ENCODE results near the gene GNAO1. TPM values are rescaled to one million over a fixed set of nuclear protein-coding genes. Genes with fewer than 3 reads are reported as not detected.

The GNAO1 gene
- total RNA-seq, 1 donor from 2014 or later, result 1.9 TPM

- Mint-ChIP-seq H3K9me3 (no peaks in the 10 kb centered on the region), H3K27me3 (ENCODE audit: insufficient read depth, low read depth) (peaks cover 5% of the 10 kb centered on the region), H3K27ac (peak overlapping the region; percentile 91), H3K4me1 (peaks cover 94% of the 10 kb centered on the region), H3K36me3 (no peaks in the 10 kb centered on the region), H3K4me3 (peak overlapping the region; percentile 46)
- peaks cover 35% of the 10 kb centered on the region for H3F3A ChIP-seq (ENCODE audit: low read depth)
- H2AFZ ChIP-seq (replicated peaks), result no peak overlapping the region
- no peaks in the 10 kb centered on the region for H3K9me3 ChIP-seq (ENCODE audit: low read depth)
- no peaks in the 10 kb centered on the region for H4K20me1 ChIP-seq (ENCODE audit: low read depth)
- H3K36me3 ChIP-seq, result no peaks in the 10 kb centered on the region
- TF ChIP-seq EZH2phosphoT487 (IDR thresholded peaks at IDR 0.05) (no peak), CTCF (IDR thresholded peaks at IDR 0.05) (no peak), EZH2 (IDR thresholded peaks at IDR 0.05) (no peak)
- H3K27me3 ChIP-seq, result no peaks in the 10 kb centered on the region
- no peak overlapping the region for H3K9ac ChIP-seq
- H3K27ac ChIP-seq, result no peak overlapping the region
- H3K4me1 ChIP-seq, result peaks cover 53% of the 10 kb centered on the region
- H3K4me2 ChIP-seq, result no peak overlapping the region
- no peaks in the 10 kb centered on the region for H3K79me2 ChIP-seq (ENCODE audit: low read depth)
- H3K4me3 ChIP-seq, result no peak overlapping the region
- no peak for DNase-seq (ENCODE audit: low spot score)
Observed at GRCh38 chr16:56298116-56298515, 106.8 kb downstream of the GNAO1 start.

- Histone ChIP-seq H3K27me3 (no peaks in the 10 kb centered on the region), H3K9ac (no peak overlapping the region), H3K4me1 (peaks cover 55% of the 10 kb centered on the region), H2AFZ (replicated peaks) (no peak overlapping the region), H3K9me3 (ENCODE audit: low read depth) (no peaks in the 10 kb centered on the region), H3K4me2 (peak overlapping the region; percentile 43), H4K20me1 (ENCODE audit: low read depth) (no peaks in the 10 kb centered on the region), H3K36me3 (no peaks in the 10 kb centered on the region), H3K79me2 (ENCODE audit: low read depth) (no peaks in the 10 kb centered on the region), H3K4me3 (no peak overlapping the region), H3K27ac (peak overlapping the region; percentile 60), H3F3A (ENCODE audit: low read depth) (peaks cover 35% of the 10 kb centered on the region)
- peak; percentile 60 for DNase-seq (ENCODE audit: low spot score)
- H3K9me3 Mint-ChIP-seq, result no peaks in the 10 kb centered on the region
- peaks cover 91% of the 10 kb centered on the region for H3K4me1 Mint-ChIP-seq
- no peak for TF ChIP-seq CTCF (IDR thresholded peaks at IDR 0.05)
- TF ChIP-seq EZH2 (IDR thresholded peaks at IDR 0.05), result no peak
- TF ChIP-seq EZH2phosphoT487 (IDR thresholded peaks at IDR 0.05), result no peak
- peaks cover 5% of the 10 kb centered on the region for H3K27me3 Mint-ChIP-seq (ENCODE audit: insufficient read depth, low read depth)
- H3K4me3 Mint-ChIP-seq, result peak overlapping the region; percentile 10
- peak overlapping the region; percentile 55 for H3K27ac Mint-ChIP-seq
- H3K36me3 Mint-ChIP-seq, result no peaks in the 10 kb centered on the region
Observed at GRCh38 chr16:56298948-56299596, 107.8 kb downstream of the GNAO1 start.

GRCh38 chr16:56300242-56300623 is 108.9 kb downstream of the GNAO1 start:
- H3K4me3 Mint-ChIP-seq, result peak overlapping the region; percentile 57
- Histone ChIP-seq H3K4me1 (peaks cover 58% of the 10 kb centered on the region), H2AFZ (replicated peaks) (no peak overlapping the region), H3K27ac (no peak overlapping the region), H3F3A (ENCODE audit: low read depth) (peaks cover 35% of the 10 kb centered on the region), H4K20me1 (ENCODE audit: low read depth) (no peaks in the 10 kb centered on the region), H3K36me3 (no peaks in the 10 kb centered on the region), H3K4me3 (no peak overlapping the region), H3K79me2 (ENCODE audit: low read depth) (no peaks in the 10 kb centered on the region), H3K9ac (no peak overlapping the region), H3K27me3 (no peaks in the 10 kb centered on the region), H3K9me3 (ENCODE audit: low read depth) (no peaks in the 10 kb centered on the region), H3K4me2 (peak overlapping the region; percentile 43)
- peaks cover 5% of the 10 kb centered on the region for H3K27me3 Mint-ChIP-seq (ENCODE audit: insufficient read depth, low read depth)
- H3K36me3 Mint-ChIP-seq, result no peaks in the 10 kb centered on the region
- no peaks in the 10 kb centered on the region for H3K9me3 Mint-ChIP-seq
- peaks cover 83% of the 10 kb centered on the region for H3K4me1 Mint-ChIP-seq
- TF ChIP-seq EZH2phosphoT487 (IDR thresholded peaks at IDR 0.05), result no peak
- TF ChIP-seq EZH2 (IDR thresholded peaks at IDR 0.05), result no peak
- no peak for TF ChIP-seq CTCF (IDR thresholded peaks at IDR 0.05)
- peak overlapping the region; percentile 97 for H3K27ac Mint-ChIP-seq
- DNase-seq (ENCODE audit: low spot score), result peak; percentile 44

Measured in neural progenitor cell (in vitro differentiated cells).